GM18873 (cell line): ENCODE measurements around the gene SYT2.
"Not testable (repeated sequence)": the region's sequence is repeated elsewhere in the genome, so short reads cannot be mapped to it uniquely, and the experiment has no call there.

ENCODE experiments used
- ATAC-seq: cut with Tn5 transposase; IDR thresholded peaks from one replicate; pipeline ENCODE4 v1.9.1; 2021; ENCODE audit warnings: mild to moderate bottlenecking, moderate library complexity, moderate number of reproducible peaks; ENCODE audit not compliant: unreplicated experiment, low FRiP score

SYT2 gene

GRCh38 chr1:202710070-202711045, at the start of gene SYT2:
Gene SYT2, minus strand, starts transcription at chr1:202710454. Its CDS starts 104,682 bp downstream, at chr1:202605772.
- ATAC-seq = no peak

DNA sequence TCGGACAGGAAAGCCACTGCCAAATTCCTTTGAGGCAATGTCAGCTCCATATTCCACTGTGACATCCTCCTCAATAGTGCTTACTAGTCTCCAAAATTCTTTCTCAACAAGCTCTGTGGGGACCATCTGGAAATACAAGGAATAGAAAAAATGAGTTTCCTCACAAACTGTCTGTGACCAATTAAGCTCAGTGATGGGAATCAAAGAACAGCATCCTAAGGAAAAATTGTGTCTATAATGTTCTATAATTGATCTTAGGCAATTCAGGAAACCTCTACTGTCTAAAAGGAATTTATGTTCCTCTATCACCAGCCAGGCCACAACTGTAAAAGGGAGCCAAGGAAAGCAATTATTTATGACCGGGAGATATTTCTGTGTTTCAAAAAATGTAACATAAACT, 46.1 kb upstream of the SYT2 start:
- no peak for ATAC-seq

GRCh38 chr1:202754293-202754692, 44.0 kb upstream of the SYT2 start:
- no peak for ATAC-seq

- ATAC-seq = no peak
Measured at GRCh38 chr1:202752774-202753173, 42.5 kb upstream of the SYT2 start.

GRCh38 chr1:202750761-202751160, 40.5 kb upstream of the SYT2 start:
- no peak for ATAC-seq

DNA sequence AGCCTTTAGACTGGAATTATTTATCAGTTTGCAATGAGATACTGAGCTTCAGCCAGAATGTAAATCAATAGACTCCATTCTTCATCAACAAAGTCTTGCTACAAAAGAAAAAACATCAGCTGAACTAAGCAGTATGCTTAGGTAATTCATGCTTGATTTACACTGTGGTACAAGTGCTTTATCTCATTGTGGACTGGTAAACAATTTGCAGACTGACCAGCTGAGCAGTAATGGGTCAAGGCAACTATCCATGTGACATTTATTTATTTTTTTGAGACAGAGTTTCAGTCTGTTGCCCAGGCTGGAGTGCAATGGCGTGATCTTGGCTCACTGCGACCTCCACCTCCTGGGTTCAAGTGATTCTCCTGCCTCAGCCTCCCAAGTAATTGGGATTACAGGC, 39.8 kb upstream of the SYT2 start:
- no peak for ATAC-seq

- no peak for ATAC-seq
Measured at GRCh38 chr1:202745323-202745888, 35.2 kb upstream of the SYT2 start.

DNA sequence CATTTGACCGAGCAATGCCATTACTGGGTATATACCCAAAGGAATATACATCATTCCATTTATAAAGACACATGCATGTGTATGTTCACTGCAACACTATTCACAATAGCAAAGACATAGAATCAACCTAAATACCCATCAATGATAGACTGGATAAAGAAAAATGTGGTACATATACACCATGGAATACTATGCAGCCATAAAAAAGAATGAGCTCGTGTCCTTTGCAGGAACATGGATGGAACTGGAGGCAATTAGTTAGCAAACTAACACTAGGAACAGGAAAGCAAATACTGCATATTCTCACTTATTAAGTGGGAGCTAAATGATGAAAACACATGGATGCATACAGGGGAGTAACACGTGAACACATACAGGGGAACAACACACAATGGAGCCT, 34.5 kb upstream of the SYT2 start:
- ATAC-seq = not testable (repeated sequence)

GRCh38 chr1:202742496-202742895, 32.2 kb upstream of the SYT2 start:
- no peak for ATAC-seq

DNA sequence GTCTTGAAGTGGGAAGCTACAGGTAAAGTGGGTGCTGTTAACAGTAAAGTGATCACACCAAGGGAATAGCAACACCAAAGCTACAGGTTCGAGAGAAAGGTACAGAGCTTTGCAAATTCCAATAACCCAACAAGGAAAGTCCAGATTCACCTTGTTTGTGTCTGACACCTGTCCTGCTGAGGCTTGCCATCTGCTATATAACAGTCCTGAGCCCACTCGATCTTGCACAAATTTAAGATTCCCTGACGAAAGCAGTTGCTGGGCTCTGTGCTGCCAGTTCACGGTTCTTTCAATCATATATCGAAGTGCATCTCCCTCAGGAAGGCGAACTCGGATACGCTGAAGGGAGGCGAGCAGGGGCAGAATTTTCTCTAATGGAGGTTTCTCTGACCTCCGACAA, 23.0 kb upstream of the SYT2 start:
- no peak for ATAC-seq

DNA sequence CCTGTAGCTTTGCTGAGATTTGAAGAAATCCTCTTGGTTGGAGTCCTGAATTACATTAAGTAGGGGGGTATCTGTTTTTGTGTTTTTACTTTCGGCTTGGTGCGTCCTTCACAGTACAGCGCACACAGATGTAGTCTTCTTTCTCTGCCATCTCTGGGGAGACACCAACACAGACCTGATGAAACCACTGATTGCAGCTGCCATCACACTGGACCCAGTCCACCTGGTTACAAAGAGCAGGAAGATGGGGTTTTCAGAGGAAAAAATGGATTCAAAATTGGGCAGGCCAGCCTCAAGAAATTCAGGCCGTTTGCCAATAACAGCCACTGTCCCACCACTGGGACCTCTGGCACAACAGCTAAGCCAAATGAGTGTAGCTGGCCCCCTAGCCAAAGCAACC, 18.7 kb upstream of the SYT2 start:
- no peak for ATAC-seq

GRCh38 chr1:202725526-202725925, 15.3 kb upstream of the SYT2 start:
- no peak for ATAC-seq

GRCh38 chr1:202723708-202724107, 13.5 kb upstream of the SYT2 start:
- no peak for ATAC-seq

GRCh38 chr1:202723046-202723445, 12.8 kb upstream of the SYT2 start:
- not testable (repeated sequence) for ATAC-seq

GRCh38 chr1:202716654-202717053, 6.4 kb upstream of the SYT2 start:
- no peak for ATAC-seq

DNA sequence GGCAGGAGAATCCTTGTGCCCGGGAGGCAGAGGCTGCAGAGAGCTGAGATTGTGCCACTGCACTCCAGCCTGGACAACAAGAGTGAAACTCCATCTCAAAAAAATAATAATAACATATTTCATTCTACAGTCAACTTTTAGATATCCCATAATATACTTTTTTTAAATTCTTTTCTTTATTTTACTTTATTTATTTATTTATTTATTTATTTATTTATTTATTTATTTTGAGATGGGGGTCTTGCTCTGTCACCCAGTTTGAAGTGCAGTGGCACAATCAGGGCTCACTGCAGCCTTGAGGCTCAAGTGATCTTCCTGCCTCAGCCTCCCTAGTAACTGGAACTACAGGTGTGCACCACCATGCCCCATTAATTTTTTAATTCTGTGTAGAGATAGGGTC, 3.9 kb upstream of the SYT2 start:
- not testable (repeated sequence) for ATAC-seq

- no peak for ATAC-seq
Measured at GRCh38 chr1:202713110-202713509, 2.9 kb upstream of the SYT2 start.

GRCh38 chr1:202711949-202712635, 1.8 kb upstream of the SYT2 start:
- ATAC-seq = no peak

DNA sequence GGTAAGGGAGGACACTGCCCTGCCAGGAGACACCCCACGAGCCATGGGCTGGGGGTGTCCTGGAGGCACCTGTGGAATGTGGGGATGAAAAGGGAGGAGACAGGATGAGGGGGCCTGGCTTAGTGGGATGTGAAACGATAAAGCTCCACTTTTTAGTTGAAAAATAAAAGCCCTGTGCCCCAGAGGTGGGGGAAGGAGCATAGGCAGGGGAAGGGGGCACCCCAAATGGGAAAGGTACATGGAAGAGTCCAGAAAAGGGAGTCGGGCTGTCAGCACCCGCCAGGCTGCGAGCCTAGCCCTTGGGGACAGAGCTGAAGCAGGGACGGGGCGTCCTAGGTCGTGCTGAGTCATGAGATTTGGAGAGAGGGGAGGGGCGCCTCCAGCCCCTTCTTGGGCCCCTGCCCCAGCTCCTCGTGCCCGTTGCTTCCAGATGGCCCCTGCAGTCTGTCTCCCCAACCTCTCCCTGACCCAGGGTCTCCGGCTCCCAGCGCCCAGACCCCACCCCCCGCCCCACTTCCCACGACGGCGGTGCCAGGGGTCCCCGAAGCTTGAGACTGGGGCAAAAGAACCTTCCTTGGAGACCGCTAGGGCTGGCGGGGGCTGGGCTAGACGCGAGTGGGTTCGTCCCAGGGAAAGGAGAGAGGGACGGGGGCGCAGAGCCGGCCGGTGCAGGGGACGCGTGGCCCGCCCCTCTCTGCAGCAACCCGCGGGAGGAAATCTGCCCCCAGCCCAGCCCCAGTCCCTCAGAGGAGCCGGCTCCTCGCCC, 795 bp downstream of the SYT2 start:
- ATAC-seq = no peak

- ATAC-seq = no peak
Measured at GRCh38 chr1:202708456-202709275, 1.6 kb downstream of the SYT2 start.
